SW480 (cell line): Measurements from ENCODE around the gene AP2A2.

Source experiments
- DNase-seq: peaks from one replicate; pipeline ENCODE4 v3.0.0-alpha.2; 2016; ENCODE audit warnings: low spot score

Gene AP2A2

GRCh38 chr11:898540-899190, 27.0 kb upstream of the AP2A2 start:
- DNase-seq = peak; percentile 12

GRCh38 chr11:899724-900123, 25.9 kb upstream of the AP2A2 start:
- DNase-seq = no peak

- DNase-seq = no peak
These were observed 25.1 kb upstream of the AP2A2 start for GRCh38 chr11:900545-900944.

- DNase-seq = no peak
These were observed 24.1 kb upstream of the AP2A2 start for GRCh38 chr11:901452-902061.

GRCh38 chr11:904380-904779, 21.3 kb upstream of the AP2A2 start:
- DNase-seq = no peak

- no peak for DNase-seq
These were observed 19.7 kb upstream of the AP2A2 start for GRCh38 chr11:905952-906351.

- DNase-seq = no peak
These were observed 18.0 kb upstream of the AP2A2 start for GRCh38 chr11:907668-908067.

GRCh38 chr11:908273-908672, 17.4 kb upstream of the AP2A2 start:
- no peak for DNase-seq

GRCh38 chr11:909406-909805, 16.3 kb upstream of the AP2A2 start:
- no peak for DNase-seq

- no peak for DNase-seq
These were observed 15.6 kb upstream of the AP2A2 start for GRCh38 chr11:910044-910588.

GRCh38 chr11:910589-911030, 15.1 kb upstream of the AP2A2 start, which contains the start of gene CHID1:
CHID1 (minus strand) TSS chr11:910810; CDS start chr11:904816, 5,994 bp downstream.
- DNase-seq = peak; percentile 81

GRCh38 chr11:911031-911889, 14.4 kb upstream of the AP2A2 start:
- peak; percentile 28 for DNase-seq

- DNase-seq = no peak
These were observed 13.8 kb upstream of the AP2A2 start for GRCh38 chr11:911890-912219.

GRCh38 chr11:912266-912665, 13.4 kb upstream of the AP2A2 start:
- DNase-seq = no peak

GRCh38 chr11:913043-913442, 12.6 kb upstream of the AP2A2 start:
- DNase-seq = no peak

GRCh38 chr11:914204-914603, 11.5 kb upstream of the AP2A2 start:
- no peak for DNase-seq

GRCh38 chr11:914747-915501, 10.7 kb upstream of the AP2A2 start:
- DNase-seq = no peak

- no peak for DNase-seq
These were observed 8.2 kb upstream of the AP2A2 start for GRCh38 chr11:917426-917825.

- no peak for DNase-seq
These were observed 3.6 kb upstream of the AP2A2 start for GRCh38 chr11:921921-922678.

GRCh38 chr11:923691-924405, 1.8 kb upstream of the AP2A2 start:
- no peak for DNase-seq
